RWPE2 (cell line): ENCODE measurements around the gene MAB21L2.
"Not testable (repeated sequence)": the region's sequence is repeated elsewhere in the genome, so short reads cannot be mapped to it uniquely, and the experiment has no call there.

Experiments used
- ATAC-seq: fragments of 200-7000 bp; cut with Tn5 transposase; 3 replicates; pipeline ENCODE4 v1.9.1; 2021; ENCODE audit warnings: low read depth
- DNase-seq: peaks from one replicate; pipeline ENCODE4 v3.0.0-alpha.2; 2020; ENCODE audit warnings: low spot score
- H3K27ac ChIP-seq: fragments of 450-650 bp; 2 replicates; pipeline ENCODE4 v1.5.1; 2017; ENCODE audit warnings: mild to moderate bottlenecking; ENCODE audit not compliant: poor library complexity, severe bottlenecking
- H3K27me3 ChIP-seq: fragments of 250-450 bp; sonication (Bioruptor Pico); 2 replicates; pipeline ENCODE4 v1.5.1; 2021; ENCODE audit warnings: mild to moderate bottlenecking, moderate library complexity; ENCODE audit not compliant: insufficient read depth, poor library complexity, severe bottlenecking
- H3K36me3 ChIP-seq: fragments of 250-450 bp; sonication (Bioruptor Pico); 2 replicates; pipeline ENCODE4 v1.5.1; 2020; ENCODE audit warnings: low read depth, mild to moderate bottlenecking, moderate library complexity
- H3K4me1 ChIP-seq: fragments of 250-450 bp; sonication (Bioruptor Pico); 2 replicates; pipeline ENCODE4 v1.5.1; 2021; ENCODE audit warnings: mild to moderate bottlenecking, moderate library complexity; ENCODE audit not compliant: insufficient read depth, poor library complexity, severe bottlenecking
- H3K4me3 ChIP-seq: fragments of 250-450 bp; sonication (Bioruptor Pico); 2 replicates; pipeline ENCODE4 v1.5.1; 2021; ENCODE audit warnings: mild to moderate bottlenecking, moderate library complexity; ENCODE audit not compliant: severe bottlenecking
- H3K9me3 ChIP-seq: fragments of 250-450 bp; sonication (Bioruptor Pico); 2 replicates; pipeline ENCODE4 v1.5.1; 2021; ENCODE audit warnings: mild to moderate bottlenecking, moderate library complexity; ENCODE audit not compliant: severe bottlenecking
- CTCF ChIP-seq: fragments of 450-650 bp; IDR thresholded peaks from one replicate; pipeline ENCODE4 v1.5.1; 2017; ENCODE audit warnings: mild to moderate bottlenecking, moderate library complexity; ENCODE audit not compliant: poor library complexity, severe bottlenecking

MAB21L2 gene

GRCh38 chr4:150582146-150582872 is at the start of gene MAB21L2:
Gene MAB21L2 (plus strand): TSS chr4:150582151. CDS start chr4:150583030, 879 bp downstream.
- ATAC-seq = no peak
- H3K4me3 ChIP-seq = no peak within 1 kb of the TSS
- 0 out of 2 replicates have a peak, but pooled peaks cover 2% of the 10 kb centered on the region for H3K36me3 ChIP-seq
- no peak for TF ChIP-seq CTCF
- H3K9me3 ChIP-seq = no peaks in the 10 kb centered on the region
- DNase-seq = no peak
- H3K27me3 ChIP-seq = no peaks in the 10 kb centered on the region
- no peak within 1 kb of the TSS for H3K27ac ChIP-seq
- H3K4me1 ChIP-seq = no peaks in the 10 kb centered on the region

GRCh38 chr4:150533673-150534072 is 48.3 kb upstream of the MAB21L2 start:
- H3K4me3 ChIP-seq = no peak overlapping the region
- no peak for ATAC-seq
- no peaks in the 10 kb centered on the region for H3K36me3 ChIP-seq
- DNase-seq = no peak
- no peaks in the 10 kb centered on the region for H3K27me3 ChIP-seq
- no peaks in the 10 kb centered on the region for H3K4me1 ChIP-seq
- H3K9me3 ChIP-seq = no peaks in the 10 kb centered on the region
- no peak for TF ChIP-seq CTCF
- H3K27ac ChIP-seq = no peak overlapping the region

- DNase-seq (no peak), ATAC-seq (no peak)
- Histone ChIP-seq H3K27me3 (no peaks in the 10 kb centered on the region), H3K9me3 (no peaks in the 10 kb centered on the region), H3K27ac (no peak overlapping the region), H3K4me3 (no peak overlapping the region), H3K4me1 (no peaks in the 10 kb centered on the region), H3K36me3 (no peaks in the 10 kb centered on the region)
- no peak for TF ChIP-seq CTCF
Measured at GRCh38 chr4:150534818-150535217, 47.1 kb upstream of the MAB21L2 start.

- H3K9me3 ChIP-seq, H3K4me3 ChIP-seq, H3K4me1 ChIP-seq, H3K27me3 ChIP-seq, ATAC-seq, DNase-seq, H3K36me3 ChIP-seq, H3K27ac ChIP-seq: not testable (repeated sequence)
Measured at GRCh38 chr4:150537911-150538310, 44.0 kb upstream of the MAB21L2 start.

- H3K27ac ChIP-seq = no peak overlapping the region
- H3K36me3 ChIP-seq = no peaks in the 10 kb centered on the region
- H3K4me3 ChIP-seq = no peak overlapping the region
- H3K4me1 ChIP-seq = no peaks in the 10 kb centered on the region
- ATAC-seq (no peak), DNase-seq (no peak)
- TF ChIP-seq CTCF = no peak
- H3K9me3 ChIP-seq = no peaks in the 10 kb centered on the region
- no peaks in the 10 kb centered on the region for H3K27me3 ChIP-seq
Measured at GRCh38 chr4:150540536-150540935, 41.4 kb upstream of the MAB21L2 start.
